HG02840 (cell line): ENCODE data around the gene SPN.
"Not testable (repeated sequence)": the region's sequence is repeated elsewhere in the genome, so short reads cannot be mapped to it uniquely, and the experiment has no call there.

Source experiments
- ATAC-seq: cut with Tn5 transposase; IDR thresholded peaks from one replicate; pipeline ENCODE4 v1.9.1; 2021; ENCODE audit warnings: mild to moderate bottlenecking, moderate library complexity, moderate number of reproducible peaks; ENCODE audit not compliant: unreplicated experiment, low FRiP score

SPN gene

GRCh38 chr16:29675811-29676643 is 13.0 kb downstream of the SPN start:
- no peak for ATAC-seq

DNA sequence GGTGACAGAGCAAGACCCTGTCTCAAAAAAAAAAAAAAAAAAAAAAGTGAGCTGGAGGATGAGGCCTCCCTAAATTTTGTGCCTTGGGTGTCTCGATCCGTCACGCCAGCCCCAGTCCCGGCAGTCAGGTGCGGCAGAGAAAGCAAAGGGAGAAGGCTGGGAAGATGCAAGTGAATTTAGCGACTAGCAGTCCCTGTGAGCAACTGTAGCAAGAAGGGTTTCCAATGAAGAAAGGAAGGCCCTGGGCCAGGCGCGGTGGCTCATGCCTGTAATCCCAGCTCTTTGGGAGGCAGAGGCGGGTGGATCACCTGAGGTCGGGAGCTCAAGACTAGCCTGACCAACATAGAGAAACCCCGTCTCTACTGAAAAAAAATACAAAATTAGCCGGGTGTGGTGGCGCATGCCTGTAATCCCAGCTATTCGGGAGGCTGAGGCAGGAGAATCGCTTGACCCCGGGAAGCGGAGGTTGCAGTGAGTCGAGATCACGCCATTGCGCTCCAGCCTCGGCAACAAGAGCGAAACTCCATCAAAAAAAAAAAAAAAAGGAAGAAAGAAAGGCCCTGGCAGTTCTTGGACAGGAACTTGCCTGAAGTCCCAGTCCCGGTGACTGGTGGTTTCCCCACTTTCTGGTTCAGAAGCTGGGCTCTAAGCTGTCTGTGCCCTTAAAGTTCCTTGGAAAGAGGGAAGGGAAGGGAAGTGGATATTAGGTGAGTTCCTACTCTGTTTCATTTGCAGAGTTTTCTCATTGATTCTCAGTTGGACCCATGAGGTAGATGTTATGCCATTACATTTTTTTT is 14.1 kb downstream of the SPN start:
- ATAC-seq: no peak

DNA sequence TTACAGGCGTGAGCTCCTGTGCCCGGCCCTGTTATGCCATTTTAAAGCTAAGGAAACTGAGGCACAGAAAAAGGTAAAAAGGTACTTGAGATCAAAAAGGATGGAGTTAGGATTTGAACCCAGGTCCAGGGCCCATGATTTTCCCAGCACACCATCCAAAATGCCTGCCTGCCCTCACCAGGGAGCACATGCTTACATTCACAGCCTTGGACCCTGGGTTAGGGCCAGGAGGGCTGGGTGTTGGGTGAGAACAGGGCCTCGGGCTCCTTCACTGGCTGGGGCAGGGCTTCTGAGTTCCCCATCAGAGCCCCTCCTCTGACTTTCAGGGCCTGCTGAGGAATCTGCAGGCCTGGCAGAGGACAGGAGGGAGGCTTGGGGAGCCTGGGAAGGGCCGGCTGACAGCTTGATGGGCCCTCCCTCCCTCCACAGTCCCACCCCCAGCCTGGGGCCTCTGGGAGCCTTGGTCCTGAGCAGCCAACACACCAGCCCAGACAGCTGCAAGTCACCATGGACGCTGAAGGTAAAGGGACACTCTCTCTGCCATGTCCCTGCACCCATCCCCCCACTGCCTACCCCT is 15.7 kb downstream of the SPN start, which contains the start of gene QPRT:
TSS of gene QPRT (plus strand) at position 490 of the 577 bp plus-strand sequence. CDS start at position 508, 18 bp downstream.
- no peak for ATAC-seq

DNA sequence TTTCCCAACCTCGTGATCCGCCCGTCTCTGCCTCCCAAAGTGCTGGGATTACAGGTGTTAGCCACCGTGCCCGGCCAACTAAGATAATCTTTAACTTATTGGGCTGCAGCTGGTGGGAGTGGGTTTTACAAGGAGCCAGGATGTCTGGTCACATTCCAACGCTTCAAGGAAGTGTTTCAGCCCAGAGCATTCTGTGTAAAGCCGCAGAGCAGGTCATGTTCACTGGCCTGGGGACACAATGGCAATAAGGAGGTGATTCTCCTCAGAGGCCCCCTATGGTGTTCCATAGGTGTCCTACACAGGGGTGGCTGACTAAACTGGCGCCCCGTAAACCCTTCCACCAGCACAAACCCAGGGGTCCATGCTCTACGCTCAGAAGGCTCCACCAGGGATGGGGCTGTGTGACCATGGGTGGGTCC is 17.1 kb downstream of the SPN start:
- ATAC-seq: no peak

DNA sequence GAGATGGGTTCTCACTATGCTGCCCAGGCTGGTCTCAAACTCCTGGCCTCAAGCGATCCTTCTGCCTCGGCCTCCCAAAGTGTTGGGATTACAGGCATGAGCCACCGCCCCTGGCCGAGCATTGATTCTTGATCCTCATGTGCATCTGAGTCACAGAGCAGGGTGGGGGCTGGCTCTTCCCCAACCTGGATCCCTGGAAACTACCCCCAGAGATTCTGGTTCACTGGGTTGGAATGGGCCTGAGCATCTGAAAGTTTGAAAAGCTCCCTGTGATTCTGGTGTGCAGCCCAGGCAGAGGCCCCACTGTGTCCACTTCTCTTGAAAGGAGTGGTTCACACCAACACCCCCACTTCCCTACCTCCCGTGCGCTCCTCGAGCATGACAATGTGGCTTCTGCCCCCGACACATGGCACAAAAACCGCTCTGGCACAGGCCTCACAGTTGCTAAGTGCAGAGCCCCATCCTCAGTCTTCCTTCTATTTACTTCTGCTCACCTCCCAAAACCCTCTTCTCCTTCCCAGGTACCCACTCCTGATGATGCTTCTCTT is 20.6 kb downstream of the SPN start:
- ATAC-seq: no peak

GRCh38 chr16:29684679-29685078 is 21.6 kb downstream of the SPN start:
- no peak for ATAC-seq

DNA sequence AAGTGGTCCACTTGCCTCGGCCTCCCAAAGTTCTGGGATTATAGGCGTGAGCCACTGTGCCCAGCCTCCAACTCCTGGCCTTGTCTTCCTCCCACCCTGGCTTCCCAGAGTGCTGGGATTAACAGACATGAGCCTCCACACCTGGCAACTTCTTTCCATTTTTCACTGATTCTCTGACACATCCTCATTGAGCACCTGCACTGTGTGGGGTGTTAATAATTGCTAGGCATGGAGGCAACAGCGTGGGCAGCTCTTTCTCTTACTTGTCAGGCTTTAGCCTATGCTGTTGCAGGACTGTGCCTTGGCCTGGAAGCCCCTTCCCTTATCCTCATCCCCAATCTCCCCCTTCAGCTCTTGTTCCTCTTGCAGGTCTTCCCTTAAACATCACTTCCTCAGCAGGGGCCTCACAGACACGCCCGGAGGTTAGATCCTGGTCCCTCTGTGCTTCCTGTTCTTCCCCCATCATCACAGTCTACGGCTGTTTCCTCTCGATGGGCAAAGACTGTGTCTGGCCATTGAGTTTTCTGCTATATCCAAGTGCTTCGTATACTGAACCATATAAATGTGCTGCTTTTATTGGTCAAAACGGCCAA is 23.8 kb downstream of the SPN start:
- no peak for ATAC-seq

GRCh38 chr16:29687755-29688154 is 24.7 kb downstream of the SPN start:
- ATAC-seq: no peak

GRCh38 chr16:29688172-29688571 is 25.1 kb downstream of the SPN start:
- ATAC-seq: no peak

- not testable (repeated sequence) for ATAC-seq
Observed at GRCh38 chr16:29689490-29690351, 26.7 kb downstream of the SPN start.

GRCh38 chr16:29692606-29693005 is 29.6 kb downstream of the SPN start:
- not testable (repeated sequence) for ATAC-seq

DNA sequence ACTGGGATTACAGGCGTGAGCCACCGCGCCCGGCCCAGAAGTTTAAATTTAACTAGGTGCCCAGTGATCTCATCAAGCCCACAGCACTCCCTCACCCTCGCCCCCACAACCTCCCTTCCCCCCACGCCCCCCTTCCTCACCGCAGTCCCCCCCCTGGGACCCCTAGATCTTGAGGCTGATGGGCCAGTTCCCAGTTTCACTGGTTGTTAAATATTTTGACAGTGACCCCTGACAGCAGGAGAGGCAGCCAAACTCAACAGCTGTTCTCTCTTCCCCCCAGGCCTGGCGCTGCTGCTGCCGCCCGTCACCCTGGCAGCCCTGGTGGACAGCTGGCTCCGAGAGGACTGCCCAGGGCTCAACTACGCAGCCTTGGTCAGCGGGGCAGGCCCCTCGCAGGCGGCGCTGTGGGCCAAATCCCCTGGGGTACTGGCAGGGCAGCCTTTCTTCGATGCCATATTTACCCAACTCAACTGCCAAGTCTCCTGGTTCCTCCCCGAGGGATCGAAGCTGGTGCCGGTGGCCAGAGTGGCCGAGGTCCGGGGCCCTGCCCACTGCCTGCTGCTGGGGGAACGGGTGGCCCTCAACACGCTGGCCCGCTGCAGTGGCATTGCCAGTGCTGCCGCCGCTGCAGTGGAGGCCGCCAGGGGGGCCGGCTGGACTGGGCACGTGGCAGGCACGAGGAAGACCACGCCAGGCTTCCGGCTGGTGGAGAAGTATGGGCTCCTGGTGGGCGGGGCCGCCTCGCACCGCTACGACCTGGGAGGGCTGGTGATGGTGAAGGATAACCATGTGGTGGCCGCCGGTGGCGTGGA is 31.5 kb downstream of the SPN start:
- no peak for ATAC-seq

GRCh38 chr16:29695675-29696074 is 32.6 kb downstream of the SPN start:
- ATAC-seq: not testable (repeated sequence)

DNA sequence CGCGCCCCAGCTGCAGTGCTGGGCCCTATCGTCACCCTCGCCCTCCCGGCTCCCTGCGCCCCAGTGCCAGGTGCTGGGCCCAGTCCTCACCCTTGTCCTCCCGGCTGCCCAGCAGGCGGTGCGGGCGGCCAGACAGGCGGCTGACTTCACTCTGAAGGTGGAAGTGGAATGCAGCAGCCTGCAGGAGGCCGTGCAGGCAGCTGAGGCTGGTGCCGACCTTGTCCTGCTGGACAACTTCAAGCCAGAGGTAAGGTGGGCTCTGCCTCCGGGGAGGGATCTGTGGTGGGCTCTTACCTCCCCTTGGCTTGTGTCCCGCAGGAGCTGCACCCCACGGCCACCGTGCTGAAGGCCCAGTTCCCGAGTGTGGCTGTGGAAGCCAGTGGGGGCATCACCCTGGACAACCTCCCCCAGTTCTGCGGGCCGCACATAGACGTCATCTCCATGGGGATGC is 33.9 kb downstream of the SPN start:
- ATAC-seq: no peak

GRCh38 chr16:29697391-29697790 is 34.3 kb downstream of the SPN start:
- no peak for ATAC-seq

DNA sequence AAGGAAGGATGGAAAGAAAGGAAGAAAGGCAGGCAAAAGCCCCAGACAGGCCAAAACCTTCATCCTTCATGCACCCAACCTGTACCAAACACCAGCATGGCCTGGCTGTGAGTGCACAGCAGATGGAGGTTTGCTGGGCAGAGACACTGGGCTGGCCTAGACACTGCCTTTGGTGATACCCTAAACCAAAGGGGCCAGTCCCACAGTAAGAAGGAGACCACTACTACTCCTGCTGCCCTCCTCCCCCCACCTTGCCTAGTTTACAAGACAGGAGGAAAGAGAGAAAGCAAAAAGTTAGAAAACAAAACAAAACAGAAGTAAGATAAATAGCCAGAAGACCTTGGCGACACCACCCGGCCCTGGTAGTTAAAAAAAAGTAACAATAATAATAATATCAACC is 35.0 kb downstream of the SPN start:
- ATAC-seq: no peak

DNA sequence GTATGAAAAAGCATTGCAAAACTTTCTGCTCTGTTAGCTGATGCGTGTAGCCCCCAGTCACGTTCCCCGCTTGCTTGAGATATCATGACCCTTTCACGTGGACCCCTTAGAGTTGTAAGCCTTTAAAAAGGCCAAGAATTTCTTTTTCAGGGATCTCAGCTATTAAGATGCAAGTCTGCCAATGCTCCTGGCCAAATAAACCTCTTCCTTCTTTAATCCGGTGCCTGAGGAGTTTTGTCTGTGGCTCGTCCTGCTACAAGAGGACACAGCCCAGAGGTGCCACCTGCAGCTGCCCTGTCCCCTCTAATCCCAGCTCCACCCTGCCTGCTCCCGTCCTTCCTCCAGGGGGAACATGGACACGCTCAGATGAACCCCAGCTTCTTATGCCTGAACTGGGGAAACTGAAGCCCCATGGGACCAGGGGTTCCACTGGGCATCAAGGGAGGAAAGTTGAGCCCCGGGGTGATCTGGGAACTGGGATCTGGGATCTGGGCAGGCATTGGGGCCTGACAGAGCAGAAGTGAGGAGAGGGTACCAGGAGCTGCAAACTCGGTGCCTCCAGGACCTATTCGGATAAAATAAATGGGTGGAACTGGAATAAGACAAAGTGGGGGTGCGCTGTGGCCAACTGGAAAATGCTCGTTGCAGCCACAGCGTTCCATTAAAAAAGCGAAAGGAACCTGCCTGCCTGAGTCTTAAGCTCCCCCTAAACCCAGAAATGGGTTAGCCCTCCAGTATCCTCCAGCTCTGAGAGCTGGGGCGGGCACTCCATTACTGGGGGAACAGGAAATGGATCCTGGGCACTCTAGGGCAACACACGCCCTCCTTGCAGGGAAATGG is 35.7 kb downstream of the SPN start:
- ATAC-seq: no peak
